ENCODE measurements around the gene PEX14.
A peak's percentile ranks its signal among the peaks of the same experiment; 100 is the strongest.

PEX14 gene

DNA sequence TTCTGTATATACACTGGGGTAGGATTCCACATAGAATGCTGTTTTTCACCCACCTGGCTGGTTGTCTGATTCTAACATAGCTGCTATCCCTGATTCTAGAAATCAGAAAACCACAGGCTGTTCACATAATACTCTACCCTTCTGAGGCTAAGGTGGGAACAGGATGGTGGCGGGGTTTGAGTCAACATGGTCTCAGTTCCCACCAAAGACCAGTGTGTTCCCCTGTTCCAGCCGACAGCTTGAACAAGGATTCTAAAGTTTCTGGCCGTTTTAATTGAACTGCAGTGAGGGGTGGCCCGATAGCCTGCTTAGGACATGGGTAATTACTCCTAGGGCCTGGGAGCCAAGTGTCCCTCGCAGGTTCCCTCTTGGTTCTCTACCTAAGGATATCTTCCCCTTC is 38.4 kb downstream of the PEX14 start:
- DNase-seq = no peak
- in situ Hi-C loops (cut with MboI; ENCODE audit: low pct_unique_long_range_greater_than_20kb, low sequenced_read_pairs) = loop anchor here (25.0 kb wide), 1 partner anchor 349 kb away; no protein-coding TSS in a partner anchor

- in situ Hi-C loops (cut with MboI; ENCODE audit: low pct_unique_long_range_greater_than_20kb, low sequenced_read_pairs) = loop anchor here (25.0 kb wide), 1 partner anchor 348 kb away; no protein-coding TSS in a partner anchor
- DNase-seq = peak; percentile 68
These were observed 39.9 kb downstream of the PEX14 start for GRCh38 chr1:10514490-10515235.

GRCh38 chr1:10515301-10515975 is 40.7 kb downstream of the PEX14 start:
- DNase-seq = peak; percentile 75
- in situ Hi-C loops (cut with MboI; ENCODE audit: low pct_unique_long_range_greater_than_20kb, low sequenced_read_pairs) = loop anchor here (25.0 kb wide), 1 partner anchor 347 kb away; no protein-coding TSS in a partner anchor

GRCh38 chr1:10515976-10516750 is 41.4 kb downstream of the PEX14 start:
- in situ Hi-C loops (cut with MboI; ENCODE audit: low pct_unique_long_range_greater_than_20kb, low sequenced_read_pairs) = loop anchor here (25.0 kb wide), 1 partner anchor 346 kb away; no protein-coding TSS in a partner anchor
- no peak for DNase-seq

DNA sequence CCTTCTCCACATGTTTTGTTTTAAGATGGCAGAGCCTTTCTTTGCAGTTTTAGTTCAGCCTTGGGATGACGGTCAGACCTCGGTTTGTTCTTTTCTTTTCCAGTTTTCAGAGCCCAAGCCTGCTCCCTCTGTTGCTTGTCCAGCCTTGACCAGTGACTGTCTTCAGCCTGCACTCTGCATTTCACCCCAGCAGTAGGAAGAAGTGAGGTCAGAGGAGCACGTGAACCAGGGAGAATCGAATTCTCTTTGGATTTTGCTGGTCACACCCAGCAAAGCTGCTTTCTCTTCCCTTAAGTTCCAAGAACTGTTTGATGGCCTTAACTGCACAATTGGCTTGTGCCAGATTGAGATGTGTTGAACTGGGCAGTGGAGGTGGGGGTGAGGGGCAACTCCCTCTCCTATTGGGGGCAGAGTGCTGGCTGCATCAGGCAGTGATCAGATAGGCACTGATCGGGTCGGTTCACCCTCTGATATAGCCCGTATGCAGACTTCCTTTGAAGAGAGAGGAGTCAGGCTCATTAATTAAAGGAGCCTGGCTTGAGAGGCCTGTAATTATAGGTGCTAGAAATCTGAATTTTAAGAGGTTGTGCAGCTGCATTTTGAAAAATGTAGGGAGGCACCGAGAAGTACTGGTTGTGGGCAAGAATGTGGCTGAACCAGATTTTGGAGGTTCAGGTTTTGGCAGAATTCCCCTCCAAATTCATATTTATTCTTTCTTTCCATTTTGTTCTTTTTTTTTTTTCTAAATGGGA is 42.4 kb downstream of the PEX14 start:
- DNase-seq = no peak
- in situ Hi-C loops (cut with MboI; ENCODE audit: low pct_unique_long_range_greater_than_20kb, low sequenced_read_pairs) = loop anchor here (25.0 kb wide), 1 partner anchor 345 kb away; no protein-coding TSS in a partner anchor

DNA sequence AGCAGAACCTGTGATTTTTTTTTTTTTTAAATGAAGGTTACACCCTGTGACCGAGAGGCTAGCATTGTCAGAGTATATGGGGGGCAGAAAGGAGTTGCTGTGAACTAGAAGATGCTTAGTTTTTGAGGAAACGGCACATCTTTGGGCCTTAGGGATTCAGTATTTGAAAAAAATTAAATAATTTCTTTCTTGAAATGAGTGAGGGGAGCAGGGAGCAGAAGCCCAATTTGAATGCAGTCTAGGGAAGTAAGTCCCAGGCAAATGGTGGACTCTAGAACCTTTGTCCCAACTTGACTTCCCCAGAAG is 42.9 kb downstream of the PEX14 start:
- in situ Hi-C loops (cut with MboI; ENCODE audit: low pct_unique_long_range_greater_than_20kb, low sequenced_read_pairs) = loop anchor here (25.0 kb wide), 1 partner anchor 345 kb away; no protein-coding TSS in a partner anchor
- no peak for DNase-seq

- in situ Hi-C loops (cut with MboI; ENCODE audit: low pct_unique_long_range_greater_than_20kb, low sequenced_read_pairs) = loop anchor here (25.0 kb wide), 1 partner anchor 343 kb away; no protein-coding TSS in a partner anchor
These were observed 44.3 kb downstream of the PEX14 start for GRCh38 chr1:10519016-10519417.

GRCh38 chr1:10520497-10520896 is 45.7 kb downstream of the PEX14 start:
- no peak for DNase-seq

More at GRCh38 chr1:10519016-10519417, 44.3 kb downstream of the PEX14 start:
- DNase-seq = no peak

DNA sequence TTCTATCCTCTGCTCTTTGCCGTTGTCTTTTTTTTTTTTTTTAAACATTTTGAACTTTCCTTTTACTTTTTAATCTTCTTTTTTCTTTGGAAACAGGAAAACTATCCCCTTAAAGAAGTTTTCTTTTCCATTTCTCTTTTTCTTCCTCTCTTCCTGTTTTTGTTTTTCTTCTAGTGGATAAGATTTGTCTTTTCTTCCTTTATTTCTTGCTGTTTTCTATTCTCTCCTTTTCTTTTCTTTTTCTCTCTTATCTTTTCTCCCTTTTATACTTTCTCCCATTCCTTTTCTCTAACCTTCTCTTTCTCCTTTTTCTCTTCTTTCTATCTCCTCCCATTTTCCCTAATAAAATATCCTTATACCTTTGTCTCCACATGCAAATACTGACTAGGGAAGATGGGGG is 46.2 kb downstream of the PEX14 start:
- in situ Hi-C loops (cut with MboI; ENCODE audit: low pct_unique_long_range_greater_than_20kb, low sequenced_read_pairs) = loop anchor here (25.0 kb wide), 1 partner anchor 341 kb away; no protein-coding TSS in a partner anchor
- no peak for DNase-seq

More at GRCh38 chr1:10520497-10520896, 45.7 kb downstream of the PEX14 start:
- in situ Hi-C loops (cut with MboI; ENCODE audit: low pct_unique_long_range_greater_than_20kb, low sequenced_read_pairs) = loop anchor here (25.0 kb wide), 1 partner anchor 342 kb away; no protein-coding TSS in a partner anchor

- in situ Hi-C loops (cut with MboI; ENCODE audit: low pct_unique_long_range_greater_than_20kb, low sequenced_read_pairs) = loop anchor here (25.0 kb wide), 1 partner anchor 341 kb away; no protein-coding TSS in a partner anchor
These were observed 46.9 kb downstream of the PEX14 start for GRCh38 chr1:10521537-10522157.

GRCh38 chr1:10522322-10522860 is 47.6 kb downstream of the PEX14 start:
- in situ Hi-C loops (cut with MboI; ENCODE audit: low pct_unique_long_range_greater_than_20kb, low sequenced_read_pairs) = loop anchor here (25.0 kb wide), 1 partner anchor 340 kb away; no protein-coding TSS in a partner anchor
- no peak for DNase-seq

More at GRCh38 chr1:10521537-10522157, 46.9 kb downstream of the PEX14 start:
- no peak for DNase-seq

- in situ Hi-C loops (cut with MboI; ENCODE audit: low pct_unique_long_range_greater_than_20kb, low sequenced_read_pairs) = no loop called here
- DNase-seq = no peak
These were observed 50.5 kb downstream of the PEX14 start for GRCh38 chr1:10525208-10525607.

DNA sequence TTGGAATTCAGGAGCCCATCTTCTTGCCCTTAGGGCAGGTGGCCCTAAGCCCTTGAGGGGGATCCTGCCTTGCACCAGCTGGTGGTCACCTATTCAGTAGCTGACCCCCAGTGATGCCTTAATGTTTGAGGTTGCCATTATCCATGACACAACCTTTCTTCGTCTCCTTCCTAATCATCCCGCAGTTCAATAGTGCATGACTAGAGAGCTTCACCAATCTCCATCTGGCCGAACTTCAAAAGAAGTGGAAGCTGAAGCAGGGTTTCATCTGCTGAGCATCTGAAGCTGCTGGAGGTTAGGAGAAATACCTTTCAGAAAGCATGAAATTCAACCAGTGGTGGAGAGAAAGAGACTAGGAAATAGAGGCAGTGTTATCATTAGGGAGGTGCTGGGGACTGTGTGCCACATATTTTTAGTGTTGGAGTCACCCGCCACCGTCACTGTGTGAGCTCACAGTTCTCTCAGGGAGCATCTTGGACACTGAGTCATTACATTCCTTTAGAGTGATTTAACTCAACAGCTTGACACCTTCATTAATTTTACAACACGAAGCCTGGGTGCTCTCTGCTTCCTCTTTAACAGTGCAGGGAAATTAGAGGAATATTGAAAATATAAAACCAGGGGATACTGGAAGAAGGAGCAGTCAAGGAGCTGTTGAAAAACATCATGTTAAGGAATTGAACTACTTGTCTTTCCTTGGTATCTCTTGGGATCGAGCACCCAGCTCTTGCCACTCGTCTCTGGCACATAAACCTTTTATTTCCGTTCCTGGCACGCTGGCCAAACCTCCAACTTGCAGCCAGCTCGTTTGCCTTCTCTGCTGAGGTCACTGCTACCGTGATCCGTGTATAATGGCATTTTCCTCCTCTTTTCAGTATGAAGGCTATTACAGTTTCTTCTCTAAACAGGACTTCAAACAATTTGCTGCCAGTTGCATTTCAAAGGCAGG is 53.6 kb downstream of the PEX14 start:
- in situ Hi-C loops (cut with MboI; ENCODE audit: low pct_unique_long_range_greater_than_20kb, low sequenced_read_pairs) = no loop called here
- DNase-seq = no peak

DNA sequence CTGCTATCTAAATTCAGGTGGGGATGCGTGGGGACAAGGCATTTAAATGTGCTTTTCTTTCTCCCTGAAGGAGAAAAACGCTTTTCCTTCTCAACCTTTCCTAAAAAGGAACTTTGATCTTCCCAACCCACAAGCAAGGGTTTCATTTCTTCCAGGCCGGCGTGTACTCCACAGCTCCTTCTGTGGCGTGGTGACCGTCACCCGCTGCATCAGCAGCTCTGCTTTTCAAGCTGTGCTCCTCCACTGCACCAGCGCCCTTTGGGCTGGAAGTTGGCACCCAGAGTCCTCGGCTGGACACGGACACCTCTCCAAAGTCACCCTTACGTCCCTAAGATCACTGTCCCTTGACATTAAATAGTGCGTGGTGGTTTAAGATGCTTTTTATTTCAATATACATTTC is 54.3 kb downstream of the PEX14 start:
- in situ Hi-C loops (cut with MboI; ENCODE audit: low pct_unique_long_range_greater_than_20kb, low sequenced_read_pairs) = no loop called here
- DNase-seq = no peak

DNA sequence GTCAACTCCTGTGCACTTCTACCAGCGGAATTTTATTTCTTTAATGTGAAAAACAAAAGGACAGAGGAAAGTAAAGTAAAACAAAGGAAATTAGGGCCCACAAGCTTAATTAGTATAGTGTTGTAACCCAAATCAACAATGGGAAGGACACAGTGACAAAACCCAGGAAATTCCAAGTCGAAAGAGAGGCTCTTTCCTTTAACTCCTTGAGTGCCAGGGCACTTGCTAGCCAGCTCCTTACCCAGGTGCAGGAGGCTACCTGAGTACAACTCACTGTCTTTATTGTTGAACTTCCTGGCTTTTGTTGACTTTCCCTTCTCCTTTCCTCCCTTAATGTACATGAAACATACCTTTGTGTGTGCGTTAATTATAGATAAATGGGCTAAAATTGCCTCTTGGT is 55.0 kb downstream of the PEX14 start:
- in situ Hi-C loops (cut with MboI; ENCODE audit: low pct_unique_long_range_greater_than_20kb, low sequenced_read_pairs) = no loop called here
- DNase-seq = no peak

DNA sequence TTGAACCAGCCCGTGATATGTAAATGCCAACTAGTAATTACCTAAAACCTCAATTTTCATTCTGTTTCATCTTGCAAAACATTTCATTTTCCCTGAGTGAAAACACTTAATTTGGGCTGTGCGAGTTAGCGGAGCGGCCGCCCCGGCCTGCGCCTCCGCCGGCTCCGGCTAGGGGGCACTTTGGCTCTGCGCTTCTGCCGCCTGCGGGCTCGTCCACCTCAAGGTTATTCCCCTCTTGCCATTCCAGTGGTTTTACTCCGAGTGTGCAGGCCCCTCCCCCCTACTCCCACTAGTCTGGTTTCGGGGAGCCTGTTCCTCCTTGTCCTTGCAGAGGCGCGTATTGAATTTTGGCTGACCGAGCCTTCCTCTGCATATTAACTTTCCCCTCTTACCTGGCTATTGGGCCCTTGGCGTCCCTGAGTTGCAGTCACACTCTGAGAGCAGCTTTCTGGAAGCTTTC is 55.6 kb downstream of the PEX14 start:
- peak; percentile 70 for DNase-seq

More for the DNA sequence above, 55.6 kb downstream of the PEX14 start:
- in situ Hi-C loops (cut with MboI; ENCODE audit: low pct_unique_long_range_greater_than_20kb, low sequenced_read_pairs) = no loop called here

Data from KBM-7 (cell line).